HepG2 (cell line): ENCODE results near the gene OR12D1. TPM values are rescaled to one million over a fixed set of nuclear protein-coding genes. Genes with fewer than 3 reads are reported as not detected.
"Not testable (repeated sequence)": the region's sequence is repeated elsewhere in the genome, so short reads cannot be mapped to it uniquely, and the experiment has no call there.

ENCODE experiments used
- ATAC-seq: fragments of 200-7000 bp; cut with Tn5 transposase; 3 replicates; pipeline ENCODE4 v1.9.1; 2020; ENCODE audit warnings: mild to moderate bottlenecking, moderate library complexity
- BruUV-seq: library from RNA; stranded (reverse); fragments of 400-500 nt; replicated peaks from 2 replicates; lab custom pipeline; 2021; lab: Mats Ljungman, UMichigan
- CTCF ChIA-PET: fragments of 300-600 bp; formaldehyde crosslinking; extraction: SDS; loops from one replicate; lab custom pipeline; 2021; ENCODE audit warnings: low total read pairs, inconsistent platforms, low intra/inter-chr PET ratio; lab: Yijun Ruan, JAX
- POLR2A ChIA-PET: fragments of 350-600 bp; sonication (Branson Sonifier 250); formaldehyde crosslinking; loops from one replicate; lab custom pipeline; 2020; ENCODE audit warnings: antibody characterized with exemption, inconsistent platforms; lab: Yijun Ruan, JAX
- DNase-seq: peaks from one replicate; pipeline ENCODE4 v3.0.0-alpha.2; 2015; ENCODE audit warnings: low spot score
- FAIRE-seq: peaks from 3 replicates; lab custom pipeline; 2011; peaks lifted over from hg19 to GRCh38; lab: Jason Lieb, UNC
- H2AFZ ChIP-seq: one replicate; pipeline ENCODE4 v1.6.1; 2011; ENCODE audit warnings: low read length, inconsistent platforms
- H3K27ac ChIP-seq: fragments of 300-600 bp; 3 replicates; pipeline ENCODE4 v1.8.0; 2011; ENCODE audit warnings: mixed run types, mild to moderate bottlenecking, mixed read lengths, low read length, inconsistent platforms; ENCODE audit not compliant: insufficient read depth; ENCODE audit errors: extremely low read length
- H3K27me3 ChIP-seq, 2 experiments: fragments of 200-600 bp in 1 of 2; 2 replicates in 1 of 2; 3 replicates in 1 of 2; pipeline versions ENCODE4 v1.6.0 to v1.8.0; 2011; ENCODE audit warnings: low read length in 2 of 2, mild to moderate bottlenecking in 2 of 2, moderate library complexity in 2 of 2, inconsistent platforms in 1 of 2; ENCODE audit not compliant: insufficient read depth in 2 of 2, control insufficient read depth in 1 of 2
- H3K36me3 ChIP-seq, 2 experiments: fragments of 200-600 bp in 1 of 2; replicated peaks in 1 of 2; 2 replicates in 1 of 2; 3 replicates in 1 of 2; pipeline versions ENCODE4 v1.5.1 to v1.8.0; 2011; ENCODE audit warnings: low read length in 2 of 2, inconsistent platforms in 1 of 2; ENCODE audit not compliant: insufficient read depth in 2 of 2, control insufficient read depth in 1 of 2
- H3K4me1 ChIP-seq: 2 replicates; pipeline ENCODE4 v1.5.1; 2012; ENCODE audit warnings: low read length, inconsistent platforms; ENCODE audit not compliant: insufficient read depth
- H3K4me2 ChIP-seq: 2 replicates; pipeline ENCODE4 v1.6.0; 2011; ENCODE audit warnings: low read depth, low read length, inconsistent platforms
- H3K4me3 ChIP-seq, 3 experiments: fragments of 200-600 bp in 1 of 3; sonication (generic), shearing (Covaris generic) in 1 of 3; replicated peaks in 1 of 3; 2 replicates each; pipeline ENCODE4 v1.5.1; 2011 to 2016; ENCODE audit warnings: low read length in 3 of 3, inconsistent platforms in 2 of 3, low read depth in 2 of 3, mild to moderate bottlenecking in 2 of 3, control low read depth in 1 of 3, mixed read lengths in 1 of 3; ENCODE audit not compliant: insufficient read depth in 1 of 3
- H3K79me2 ChIP-seq: one replicate; pipeline ENCODE4 v1.6.1; 2011; ENCODE audit warnings: low read length, inconsistent platforms; ENCODE audit not compliant: insufficient read depth
- H3K9ac ChIP-seq: 2 replicates; pipeline ENCODE4 v1.6.0; 2011; ENCODE audit warnings: mild to moderate bottlenecking, low read depth, low read length, inconsistent platforms; ENCODE audit not compliant: insufficient read depth
- H3K9me3 ChIP-seq: 2 replicates; pipeline ENCODE4 v1.5.1; 2012; ENCODE audit warnings: mild to moderate bottlenecking, low read length
- H4K20me1 ChIP-seq: 2 replicates; pipeline ENCODE4 v1.6.0; 2011; ENCODE audit warnings: inconsistent platforms, mild to moderate bottlenecking, low read length, moderate library complexity; ENCODE audit not compliant: insufficient read depth
- CEBPB ChIP-seq: IDR thresholded peaks from 2 replicates; pipeline ENCODE4 v1.6.1; 2011; ENCODE audit warnings: low read depth, low read length, improper control_type of control experiment, borderline replicate concordance
- ETV5 ChIP-seq: IDR thresholded peaks from 2 replicates; pipeline ENCODE4 v1.6.1; 2018; ENCODE audit warnings: missing biosample characterization, missing genetic modification reagents, inconsistent platforms, borderline replicate concordance
- MEIS1 ChIP-seq: sonication (generic); formaldehyde crosslinking; IDR thresholded peaks from 2 replicates; pipeline ENCODE4 v1.9.0; 2021; ENCODE audit warnings: mild to moderate bottlenecking, missing genetic modification reagents, moderate library complexity, borderline replicate concordance
- STAG1 ChIP-seq: sonication (generic); formaldehyde crosslinking; IDR thresholded peaks from 2 replicates; pipeline ENCODE4 v1.4.0; 2020; ENCODE audit warnings: missing genetic modification reagents
- WGBS: methylation state at CpG from one replicate; pipeline ENCODE4 v1.1.6; 2017; ENCODE audit warnings: low lambda C conversion rate; 5-methylcytosine and 5-hydroxymethylcytosine counted together
- in situ Hi-C: cut with HindIII; loops from 2 replicates; pipeline ENCODE4 v1.10.0; 2017; ENCODE audit warnings: low pct_unique_long_range_greater_than_20kb; ENCODE audit not compliant: extremely low pct_ligation_motif_present
- intact Hi-C: fragments of 100-400 bp; cut with micrococcal nuclease; formaldehyde crosslinking; loops from one replicate; pipeline ENCODE4 v1.10.0; 2022; ENCODE audit not compliant: unreplicated experiment
- polyA plus RNA-seq, 8 experiments: library from polyadenylated mRNA; depleted of rRNA in 3 of 8; stranded (reverse) in 7 of 8; unstranded in 1 of 8; fragments of >200 nt; fragmentation: Illumina TruSeq in 4 of 8; extraction: Trizol in 4 of 8; gene quantifications; 2 replicates each; pipeline versions ENCODE4 v1.2.1 to v1.2.3, GENCODE V29; 2011 to 2016; ENCODE audit warnings: low read depth in 4 of 8, missing spikeins in 1 of 8, mixed read lengths in 1 of 8; ENCODE audit not compliant: insufficient read depth in 1 of 8
- total RNA-seq, 5 experiments: library from RNA; depleted of rRNA; stranded (reverse); fragments of >200 nt; fragmentation: Illumina TruSeq; extraction: Trizol; gene quantifications; 2 replicates each; pipeline ENCODE4 v1.2.3, GENCODE V29; 2016; ENCODE audit warnings: low read depth in 1 of 5
- TF ChIP-seq, protein P1 (sequence below): sonication (generic); formaldehyde crosslinking; IDR thresholded peaks from 2 replicates; pipeline ENCODE4 v1.5.0; 2020; ENCODE audit warnings: mild to moderate bottlenecking, missing genetic modification reagents, moderate library complexity

OR12D1 gene
- total and polyA plus RNA-seq, 2 of the 13 experiments (the other 11 are each of a cell fraction or from before 2014, with no cell fraction given) = 0.05 TPM; not detected in 1

DNA sequence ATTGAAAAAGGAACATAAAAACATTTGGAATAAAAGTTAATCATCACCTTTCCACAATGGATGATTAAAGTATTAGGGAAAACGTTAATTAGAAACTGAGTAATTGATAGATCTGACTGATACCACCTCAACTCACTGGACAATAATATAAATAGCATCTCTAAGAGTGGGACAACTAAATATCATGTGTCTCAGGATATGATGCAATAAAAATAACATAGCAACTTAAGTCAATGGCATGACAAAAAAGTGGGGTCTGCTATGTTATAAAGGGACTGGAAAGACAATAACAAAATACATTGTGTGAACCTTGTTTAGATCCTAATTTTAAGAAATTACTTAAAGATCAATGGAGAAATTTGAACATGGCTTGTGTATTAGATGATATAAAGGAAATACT lies 10.3 kb downstream of the OR12D1 start:
- no peak overlapping the region for H3K27ac ChIP-seq
- no peak overlapping the region for H3K4me3 ChIP-seq
- DNase-seq (no peak), ATAC-seq (no peak), FAIRE-seq (no peak)
- no peaks in the 10 kb centered on the region for H3K4me1 ChIP-seq
- ChIA-PET CTCF (no interaction called here), POLR2A (no interaction called here)
- no peaks in the 10 kb centered on the region for H3K9me3 ChIP-seq
- intact Hi-C loops = no loop called here
- in situ Hi-C loops = no loop called here
- H2AFZ ChIP-seq = no peak overlapping the region
- H3K4me2 ChIP-seq = no peak overlapping the region
- H3K27me3 ChIP-seq = no peaks in the 10 kb centered on the region
- H3K9ac ChIP-seq = no peak overlapping the region
- no peaks in the 10 kb centered on the region for H4K20me1 ChIP-seq
- no peaks in the 10 kb centered on the region for H3K36me3 ChIP-seq
- no TSS peak for BruUV-seq
- H3K79me2 ChIP-seq = no peaks in the 10 kb centered on the region
- 0% methylated on average over 1 of the region's 1 CpG for WGBS
- TF ChIP-seq CEBPB (peak; percentile 38; the same call in 1 of the 2 replicates), MEIS1 (no peak)

DNA sequence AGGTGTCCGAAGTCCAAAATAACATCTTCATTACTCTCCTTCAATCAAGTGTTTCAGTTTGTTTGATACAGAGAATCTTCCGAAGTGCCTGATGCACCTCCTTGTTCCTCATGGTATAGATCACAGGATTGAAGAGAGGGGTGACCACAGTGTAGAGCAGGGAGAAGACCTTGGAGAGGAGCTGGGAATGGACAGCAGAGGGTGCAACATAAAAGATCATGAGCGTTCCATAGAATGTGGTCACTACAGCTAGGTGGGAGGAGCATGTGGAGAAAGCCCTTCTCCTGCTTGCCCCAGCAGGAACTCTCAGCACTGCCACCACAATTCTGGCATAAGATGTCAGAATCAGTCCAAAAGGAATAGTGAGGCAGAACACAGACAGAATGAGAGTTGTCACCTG lies 11.9 kb downstream of the OR12D1 start:
- ChIA-PET CTCF (no interaction called here), POLR2A (no interaction called here)
- H3K4me1 ChIP-seq = no peaks in the 10 kb centered on the region
- no peak overlapping the region for H3K27ac ChIP-seq
- H3K27me3 ChIP-seq = no peaks in the 10 kb centered on the region
- no peaks in the 10 kb centered on the region for H4K20me1 ChIP-seq
- H3K79me2 ChIP-seq = no peaks in the 10 kb centered on the region
- in situ Hi-C loops = no loop called here
- H3K4me2 ChIP-seq = no peak overlapping the region
- no TSS peak for BruUV-seq
- no peak overlapping the region for H3K9ac ChIP-seq
- H3K4me3 ChIP-seq = no peak overlapping the region
- FAIRE-seq (no peak), DNase-seq (peak; percentile 34), ATAC-seq (peak; percentile 87)
- intact Hi-C loops = loop anchor here (1.0 kb wide), 1 partner anchor 163 kb away; no protein-coding TSS in a partner anchor
- no peak overlapping the region for H2AFZ ChIP-seq
- H3K36me3 ChIP-seq = no peaks in the 10 kb centered on the region
- no peaks in the 10 kb centered on the region for H3K9me3 ChIP-seq
- WGBS = 3% methylated on average over 3 of the region's 3 CpGs
- TF ChIP-seq, protein P1, sequence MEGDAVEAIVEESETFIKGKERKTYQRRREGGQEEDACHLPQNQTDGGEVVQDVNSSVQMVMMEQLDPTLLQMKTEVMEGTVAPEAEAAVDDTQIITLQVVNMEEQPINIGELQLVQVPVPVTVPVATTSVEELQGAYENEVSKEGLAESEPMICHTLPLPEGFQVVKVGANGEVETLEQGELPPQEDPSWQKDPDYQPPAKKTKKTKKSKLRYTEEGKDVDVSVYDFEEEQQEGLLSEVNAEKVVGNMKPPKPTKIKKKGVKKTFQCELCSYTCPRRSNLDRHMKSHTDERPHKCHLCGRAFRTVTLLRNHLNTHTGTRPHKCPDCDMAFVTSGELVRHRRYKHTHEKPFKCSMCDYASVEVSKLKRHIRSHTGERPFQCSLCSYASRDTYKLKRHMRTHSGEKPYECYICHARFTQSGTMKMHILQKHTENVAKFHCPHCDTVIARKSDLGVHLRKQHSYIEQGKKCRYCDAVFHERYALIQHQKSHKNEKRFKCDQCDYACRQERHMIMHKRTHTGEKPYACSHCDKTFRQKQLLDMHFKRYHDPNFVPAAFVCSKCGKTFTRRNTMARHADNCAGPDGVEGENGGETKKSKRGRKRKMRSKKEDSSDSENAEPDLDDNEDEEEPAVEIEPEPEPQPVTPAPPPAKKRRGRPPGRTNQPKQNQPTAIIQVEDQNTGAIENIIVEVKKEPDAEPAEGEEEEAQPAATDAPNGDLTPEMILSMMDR (CRISPR knock-in tag) = peak; percentile 36; the same call in 1 of the 2 replicates
- TF ChIP-seq STAG1 (CRISPR knock-in tag) = peak; percentile 42
- TF ChIP-seq ETV5 (CRISPR knock-in tag) = no peak

DNA sequence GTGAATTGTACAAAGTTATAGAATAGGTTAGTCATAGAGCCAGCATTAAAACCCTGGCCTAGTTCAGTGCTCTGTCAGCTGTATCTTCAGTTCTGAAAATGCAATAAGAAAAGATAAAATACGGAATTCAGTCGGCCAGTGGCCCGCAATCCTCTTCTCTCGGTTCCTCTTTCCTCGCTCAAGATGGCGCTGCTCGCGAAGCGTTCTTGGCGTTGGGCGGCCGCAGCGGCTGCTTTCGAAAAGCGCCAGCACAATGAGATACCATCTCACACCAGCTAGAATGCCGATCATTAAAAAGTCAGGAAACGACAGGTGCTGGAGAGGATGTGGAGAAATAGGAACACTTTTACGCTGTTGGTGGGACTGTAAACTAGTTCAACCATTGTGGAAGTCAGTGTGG lies 22.0 kb downstream of the OR12D1 start:
- POLR2A ChIA-PET, ATAC-seq: not testable (repeated sequence)

More for the DNA sequence above, 22.0 kb downstream of the OR12D1 start:
- H3K9ac ChIP-seq, H2AFZ ChIP-seq, H3K79me2 ChIP-seq, BruUV-seq, CTCF ChIA-PET, in situ Hi-C loops, H3K4me2 ChIP-seq, H3K27me3 ChIP-seq, H3K27ac ChIP-seq, FAIRE-seq, H3K4me1 ChIP-seq, H3K36me3 ChIP-seq, H4K20me1 ChIP-seq, H3K4me3 ChIP-seq, intact Hi-C loops, H3K9me3 ChIP-seq, DNase-seq: not testable (repeated sequence)
- 81% methylated on average over 18 of the region's 18 CpGs for WGBS
